HG02981 (cell line): Measurements from ENCODE around the gene NYAP2.
A peak's percentile ranks its signal among the peaks of the same experiment; 100 is the strongest.

Experiments used
- ATAC-seq: cut with Tn5 transposase; IDR thresholded peaks from one replicate; pipeline ENCODE4 v1.9.1; 2021; ENCODE audit warnings: mild to moderate bottlenecking, moderate library complexity; ENCODE audit not compliant: unreplicated experiment

Gene NYAP2

GRCh38 chr2:225479386-225479785, 79.9 kb downstream of the NYAP2 start:
- ATAC-seq: no peak

DNA sequence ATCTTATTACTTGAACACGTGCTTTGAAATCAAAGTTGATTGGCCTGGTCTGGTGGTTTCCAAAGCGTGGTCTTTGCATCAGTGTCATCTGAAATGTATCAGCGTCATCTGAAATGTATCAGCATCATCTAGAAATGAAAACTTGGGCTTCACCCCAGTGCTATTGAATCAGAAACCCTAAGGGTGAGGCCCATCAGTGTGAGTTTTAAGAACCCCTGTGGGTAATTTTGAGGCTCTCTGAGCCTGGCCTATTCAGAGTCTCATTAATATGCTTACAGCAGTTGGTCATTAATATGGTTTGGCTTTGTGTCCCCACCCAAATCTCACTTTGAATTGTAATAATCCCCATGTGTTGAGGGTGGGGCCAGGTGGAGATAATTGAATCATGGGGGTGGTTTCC, 85.2 kb downstream of the NYAP2 start:
- no peak for ATAC-seq

DNA sequence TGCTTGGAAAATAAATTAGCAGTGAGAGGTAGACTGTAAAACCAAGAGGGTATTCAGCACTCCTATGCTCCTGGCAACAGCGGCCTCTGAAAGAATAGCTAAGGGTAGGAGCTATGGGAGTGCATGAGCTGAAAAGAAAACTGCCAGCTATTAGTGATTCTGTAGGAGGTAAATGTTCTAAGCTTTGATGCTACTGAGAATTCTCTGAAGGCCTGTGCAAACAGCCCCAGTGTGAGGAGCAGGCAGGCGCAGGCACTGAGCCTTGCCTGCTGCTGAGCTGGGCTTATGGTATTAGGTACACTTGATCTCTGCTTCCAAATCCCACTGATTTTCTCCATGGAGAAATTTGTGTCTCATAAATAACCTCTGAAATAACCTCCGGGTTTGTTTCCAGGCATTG, 86.7 kb downstream of the NYAP2 start:
- no peak for ATAC-seq

DNA sequence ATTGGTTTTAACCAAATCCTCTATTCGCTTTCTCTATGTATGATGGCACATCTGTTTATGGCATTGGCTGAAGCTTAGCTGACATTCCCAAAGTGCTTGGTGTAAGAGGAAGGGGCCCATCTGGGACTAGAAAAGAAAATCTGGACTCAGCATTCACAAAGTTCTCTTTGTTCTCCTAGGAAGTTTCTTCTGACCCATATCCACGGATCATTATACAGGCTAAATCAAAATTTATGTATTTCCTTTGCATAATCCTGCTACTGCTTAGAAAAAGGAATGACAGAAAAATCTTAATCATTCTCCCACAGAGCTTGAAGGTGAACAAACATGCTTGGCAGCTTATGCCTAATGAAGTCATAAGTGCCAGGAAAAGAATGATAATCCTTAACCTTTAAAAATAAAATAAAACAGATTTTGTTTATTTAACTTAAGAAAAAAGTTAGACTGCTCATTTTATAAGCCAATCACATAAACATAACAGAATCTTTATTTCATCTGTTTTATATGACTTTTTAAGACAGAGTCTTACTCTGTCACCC, 88.4 kb downstream of the NYAP2 start:
- ATAC-seq: no peak

- peak; percentile 41 for ATAC-seq
These were observed 89.2 kb downstream of the NYAP2 start for GRCh38 chr2:225488743-225489142.

DNA sequence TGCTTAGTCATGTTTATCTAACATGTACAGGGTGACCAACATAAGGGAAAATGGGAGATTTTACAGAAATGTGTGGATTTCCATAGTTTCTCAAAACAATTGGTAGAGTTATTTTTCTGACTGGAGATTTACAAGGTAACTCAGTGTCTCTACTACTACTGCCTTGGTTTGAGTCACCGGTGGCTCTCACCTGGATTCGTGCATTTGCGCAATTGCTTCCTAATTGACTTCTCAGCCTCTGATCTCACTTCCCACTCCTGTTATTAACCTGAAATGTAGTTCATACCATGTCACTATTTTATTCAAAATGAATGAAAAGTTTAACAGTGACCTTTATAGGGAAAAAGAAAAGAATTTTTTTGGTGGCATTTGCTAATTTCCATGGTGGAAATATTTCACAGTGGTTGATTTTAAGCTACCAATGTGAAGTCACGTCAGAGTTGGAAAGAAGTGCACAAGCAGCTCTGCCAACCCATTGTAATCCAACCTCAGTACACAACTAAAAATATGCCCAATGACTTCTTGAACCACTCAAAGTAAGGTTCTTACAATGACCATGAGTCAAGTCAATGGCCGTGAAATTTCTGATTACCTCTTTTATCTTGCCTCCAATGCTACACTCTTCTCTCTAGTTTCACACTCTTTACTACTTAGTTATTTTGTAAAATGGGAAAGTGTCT, 94.0 kb downstream of the NYAP2 start:
- no peak for ATAC-seq

DNA sequence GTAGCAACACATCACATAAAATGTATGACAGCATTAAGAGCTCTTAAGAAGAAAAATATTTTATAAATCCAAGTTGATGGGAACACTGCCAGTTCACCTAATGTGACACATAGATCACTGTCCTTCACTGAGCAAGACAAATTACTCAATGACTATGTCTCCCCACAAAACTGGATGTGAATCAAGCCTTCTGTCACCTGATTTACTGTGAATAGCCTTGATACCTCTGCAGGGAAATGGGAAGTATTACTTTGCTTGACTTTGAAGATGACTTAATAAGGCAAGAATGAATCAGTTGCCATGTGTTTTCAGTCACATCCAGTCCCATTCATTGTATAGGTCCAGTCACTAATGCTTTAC, 94.6 kb downstream of the NYAP2 start:
- no peak for ATAC-seq

GRCh38 chr2:225495706-225496105, 96.2 kb downstream of the NYAP2 start:
- ATAC-seq: no peak

GRCh38 chr2:225496568-225496967, 97.1 kb downstream of the NYAP2 start:
- ATAC-seq: no peak

DNA sequence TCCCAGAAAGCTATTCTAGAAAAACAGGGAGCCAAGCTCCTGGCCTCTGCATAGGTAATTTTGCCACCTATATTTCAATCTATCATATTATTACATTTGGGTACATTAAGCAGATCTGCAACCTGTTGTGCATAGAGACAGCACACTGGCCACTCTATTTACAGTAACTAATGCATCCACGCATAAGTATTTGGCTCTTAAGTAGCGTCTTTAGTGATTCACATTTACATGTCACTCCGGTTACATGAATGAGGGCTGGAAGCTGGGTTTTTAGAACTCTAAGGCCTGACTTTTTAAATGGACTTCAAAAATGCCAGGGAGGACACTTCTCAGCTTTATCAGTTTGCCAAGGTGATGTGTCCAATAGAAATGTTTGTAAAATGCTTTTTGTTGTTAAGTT, 97.7 kb downstream of the NYAP2 start:
- no peak for ATAC-seq

GRCh38 chr2:225501022-225501421, 101.5 kb downstream of the NYAP2 start:
- no peak for ATAC-seq

GRCh38 chr2:225502971-225503370, 103.5 kb downstream of the NYAP2 start:
- ATAC-seq: no peak

DNA sequence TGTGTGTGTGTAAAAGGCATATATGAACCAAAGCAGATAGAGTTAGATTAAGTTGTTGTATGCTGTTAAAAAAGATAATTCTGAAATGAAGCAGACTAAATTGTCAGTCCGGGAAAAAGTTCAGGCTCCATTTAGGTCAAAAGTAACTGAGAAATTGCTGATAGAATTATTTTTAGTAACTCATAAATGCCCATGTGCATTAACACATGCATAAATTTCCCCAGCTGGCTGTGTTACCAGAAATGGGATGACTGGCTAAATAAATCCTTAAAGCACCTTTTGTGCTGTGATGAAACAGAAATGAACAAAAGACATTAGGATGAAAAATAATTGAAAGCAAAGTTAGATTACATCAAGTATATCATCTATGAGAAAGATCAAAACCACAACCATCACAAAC, 111.3 kb downstream of the NYAP2 start:
- no peak for ATAC-seq

DNA sequence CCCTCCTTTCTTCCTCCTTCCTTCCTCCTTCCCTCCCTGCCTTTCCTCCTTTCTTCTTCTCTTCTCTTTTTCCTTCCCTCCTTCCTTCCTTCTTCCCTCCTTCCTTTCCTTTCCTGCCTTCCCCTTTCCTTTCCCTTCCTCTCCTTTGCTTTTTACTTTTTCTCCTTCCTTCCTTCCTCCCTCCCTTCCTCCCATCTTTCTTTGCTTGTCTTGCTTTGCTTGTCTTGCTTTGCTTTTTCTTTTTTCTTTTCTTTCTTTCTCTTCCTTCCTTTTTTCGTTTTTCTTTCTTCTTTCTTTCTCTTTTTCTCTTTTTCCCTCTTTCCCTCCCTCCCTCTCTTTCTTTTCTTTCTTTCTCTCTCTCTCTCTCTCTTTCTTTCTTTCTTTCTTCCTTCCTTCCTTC, 113.0 kb downstream of the NYAP2 start:
- ATAC-seq: no peak

DNA sequence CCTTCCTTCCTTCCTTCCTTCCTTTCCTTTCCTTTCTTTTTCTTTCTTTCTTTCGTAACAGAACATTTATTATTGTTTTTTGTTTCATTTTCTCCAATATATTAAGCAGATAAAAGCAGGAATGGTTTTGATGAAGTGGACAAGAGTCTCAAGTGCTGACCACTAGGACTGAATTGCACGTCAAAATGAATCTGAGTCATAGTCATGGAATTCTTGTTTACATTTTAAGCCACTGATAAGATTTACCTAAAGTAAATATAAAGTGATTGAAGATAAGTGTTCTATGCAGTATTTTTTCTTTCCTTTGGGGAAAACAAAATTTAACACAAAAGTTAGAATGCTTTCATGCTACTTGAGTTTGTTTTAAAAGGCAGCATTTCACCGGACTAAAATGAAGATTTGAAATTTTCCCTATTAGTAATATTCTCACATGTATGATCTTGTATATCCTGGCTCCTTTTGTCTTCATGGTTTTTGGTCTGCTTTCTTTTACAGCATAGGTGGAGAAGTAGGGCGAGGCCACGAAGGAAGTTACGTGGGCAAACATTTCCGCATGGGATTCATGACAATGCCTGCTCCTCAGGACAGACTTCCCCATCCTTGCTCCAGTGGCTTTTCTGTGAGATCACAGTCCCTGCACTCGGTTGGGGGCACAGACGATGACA, 113.5 kb downstream of the NYAP2 start:
- ATAC-seq: no peak

DNA sequence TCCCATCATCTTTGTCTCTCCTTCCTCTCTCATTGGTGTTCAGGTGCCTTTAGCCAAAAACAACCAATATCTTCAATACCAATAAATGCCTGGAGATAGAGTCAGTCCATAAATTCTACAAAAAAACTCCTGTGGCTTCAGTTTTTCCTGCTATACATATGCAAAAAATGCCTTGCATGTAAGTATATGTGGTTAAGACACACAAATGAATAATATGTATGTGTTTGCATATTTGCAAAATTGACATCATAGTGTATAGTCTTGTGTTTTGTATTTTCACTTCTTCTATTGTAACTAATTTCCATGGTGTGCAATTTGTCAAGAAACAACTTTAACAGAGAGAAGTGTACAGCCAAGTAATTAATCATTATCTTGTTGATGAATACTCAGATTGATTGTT, 115.5 kb downstream of the NYAP2 start:
- no peak for ATAC-seq

DNA sequence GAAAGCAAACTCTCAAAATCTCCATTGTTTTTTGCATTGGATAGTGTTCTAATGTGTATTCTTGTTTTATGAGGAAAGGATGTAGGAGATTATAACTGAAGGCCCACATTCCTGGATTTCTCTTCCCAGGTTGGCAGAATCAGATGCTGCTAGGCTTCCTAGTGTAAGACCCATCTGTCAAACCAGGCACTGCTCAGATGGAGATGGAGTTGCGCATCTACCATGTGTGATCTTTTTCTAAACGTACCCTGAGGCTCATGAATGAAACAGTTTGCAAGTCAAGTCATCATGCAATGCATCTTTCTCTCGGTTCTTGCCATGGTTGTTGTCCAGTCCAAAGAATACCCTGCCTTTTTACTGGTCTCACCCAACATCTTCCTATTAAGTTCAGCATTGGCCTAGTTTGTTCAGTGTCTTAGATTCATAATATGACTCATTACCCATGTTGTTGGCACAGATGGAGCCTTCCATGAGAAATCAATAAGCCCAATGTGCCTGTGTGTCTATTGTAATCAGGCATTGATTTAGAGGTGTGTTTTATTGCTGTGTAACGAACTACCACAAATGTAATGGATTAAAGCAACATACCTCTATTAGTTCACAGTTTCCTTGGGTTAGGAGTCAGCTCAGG, 127.4 kb downstream of the NYAP2 start:
- no peak for ATAC-seq

DNA sequence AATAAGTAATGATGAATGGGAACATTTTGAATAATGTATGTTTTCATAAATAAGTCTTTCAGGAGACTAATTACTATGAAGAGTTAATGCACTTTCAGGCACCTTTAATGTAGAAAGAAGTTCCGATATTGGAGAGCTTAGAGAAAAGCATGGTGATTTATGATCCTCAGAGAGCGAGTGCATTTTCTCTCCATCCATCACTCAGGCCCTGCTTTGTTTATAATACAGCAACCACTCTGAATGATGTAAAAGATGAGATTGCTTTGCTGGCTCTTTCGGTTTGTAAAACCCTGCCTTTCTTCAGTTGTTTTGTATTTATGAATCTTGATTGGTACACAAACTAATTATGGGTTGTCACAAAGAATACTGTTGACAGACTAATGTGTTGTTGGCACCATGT, 132.0 kb downstream of the NYAP2 start:
- ATAC-seq: no peak

DNA sequence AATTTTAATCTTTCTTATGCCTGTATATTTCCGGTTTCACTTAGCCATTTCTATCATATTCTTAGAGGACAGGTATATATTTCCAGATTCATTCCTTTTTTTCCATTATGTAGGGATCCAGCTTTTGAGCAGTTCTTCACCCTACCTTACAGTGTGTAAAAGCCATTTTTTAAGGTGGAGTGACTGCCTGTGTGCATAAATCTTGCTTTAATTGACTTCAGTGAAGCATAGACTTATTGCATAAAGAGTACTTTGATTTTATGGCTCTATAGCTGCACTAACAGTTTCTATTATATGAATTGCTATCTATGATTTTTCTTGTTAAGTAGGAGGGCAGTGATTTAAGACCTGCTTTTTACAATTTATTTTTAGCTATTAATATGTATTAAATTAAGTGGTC, 132.6 kb downstream of the NYAP2 start:
- ATAC-seq: no peak

DNA sequence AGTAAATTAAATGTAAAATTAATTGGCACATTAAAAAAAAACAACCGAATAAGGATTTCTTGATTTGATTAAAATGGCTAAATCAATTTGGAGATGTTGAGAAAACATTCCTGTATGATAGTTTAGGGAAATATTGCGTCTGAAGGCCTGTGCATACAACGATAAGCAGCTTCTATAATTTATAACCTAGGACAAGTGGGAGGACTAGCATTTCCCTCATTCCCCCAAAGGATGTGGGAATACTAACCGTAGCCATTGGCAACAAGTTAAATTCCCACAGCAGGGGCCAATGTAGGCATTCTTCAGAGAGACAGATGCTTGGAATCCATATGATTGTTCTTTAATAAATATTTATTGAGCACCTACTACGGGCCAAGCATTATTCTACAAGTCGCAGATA, 134.5 kb downstream of the NYAP2 start:
- no peak for ATAC-seq

DNA sequence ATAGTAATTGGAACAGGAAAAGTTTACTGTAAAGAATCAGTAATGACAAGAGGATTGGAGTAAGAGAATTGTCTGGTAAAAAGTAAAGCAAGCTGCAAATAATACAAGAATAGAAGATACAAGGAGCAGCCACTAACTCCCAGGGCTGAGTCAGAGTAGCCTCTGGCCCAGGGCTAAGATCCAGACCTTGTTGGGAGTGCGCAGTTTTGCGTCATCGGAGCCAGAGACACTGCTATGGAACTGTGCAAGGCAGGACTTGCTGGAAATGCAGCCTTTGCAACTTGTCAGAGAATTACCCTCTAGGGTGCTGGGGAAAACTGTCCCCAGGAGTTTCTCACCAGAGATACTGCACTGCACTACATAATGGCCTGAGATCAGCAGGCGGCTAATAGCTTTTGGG, 135.2 kb downstream of the NYAP2 start:
- ATAC-seq: no peak

- no peak for ATAC-seq
These were observed 136.5 kb downstream of the NYAP2 start for GRCh38 chr2:225536036-225536435.
